HEK293 (cell line): Measurements from ENCODE around the gene COL5A1.

Experiments
- CTCF ChIA-PET: fragments of 350-600 bp; formaldehyde crosslinking; extraction: SDS; loops from one replicate; lab custom pipeline; 2021; ENCODE audit warnings: antibody characterized with exemption; lab: Yijun Ruan, JAX
- POLR2A ChIA-PET: fragments of 300-600 bp; formaldehyde crosslinking; extraction: SDS; loops from one replicate; lab custom pipeline; 2020; ENCODE audit warnings: antibody characterized with exemption, inconsistent platforms; lab: Yijun Ruan, JAX
- H3K27ac ChIP-seq: fragments of 200-500 bp; sonication (Bioruptor generic); 2 replicates; pipeline ENCODE4 v1.5.1; 2014; ENCODE audit warnings: low read depth, low read length, control low read depth, inconsistent platforms; ENCODE audit errors: extremely low read depth
- H3K36me3 ChIP-seq, 2 experiments: fragments of 200-500 bp in 1 of 2; sonication (Bioruptor generic) in 1 of 2; 1 replicate in 1 of 2; 2 replicates in 1 of 2; pipeline ENCODE4 v1.5.1; 2014 to 2017; ENCODE audit warnings: inconsistent platforms in 2 of 2, low read length in 2 of 2; ENCODE audit not compliant: control insufficient read depth in 2 of 2, insufficient read depth in 1 of 2
- H3K4me1 ChIP-seq: fragments of 200-500 bp; sonication (Bioruptor generic); 2 replicates; pipeline ENCODE4 v1.5.1; 2014; ENCODE audit warnings: mild to moderate bottlenecking, low read length, inconsistent platforms; ENCODE audit not compliant: control insufficient read depth, insufficient read depth
- H3K4me3 ChIP-seq: 2 replicates; pipeline ENCODE4 v1.5.1; 2011; ENCODE audit warnings: low read depth, mild to moderate bottlenecking, control low read depth, low read length, moderate library complexity
- H3K9me3 ChIP-seq: fragments of 200-500 bp; sonication (Bioruptor generic); 2 replicates; pipeline ENCODE4 v1.5.1; 2014; ENCODE audit warnings: low read depth, low read length, inconsistent platforms; ENCODE audit not compliant: control insufficient read depth, insufficient read depth
- KLF9 ChIP-seq: fragments of 450-650 bp; formaldehyde crosslinking; IDR thresholded peaks from 2 replicates; pipeline ENCODE4 v1.5.1; 2016; ENCODE audit warnings: missing biosample characterization, missing genetic modification characterization, low read depth
- SCRT1 ChIP-seq: fragments of 450-650 bp; formaldehyde crosslinking; IDR thresholded peaks from 2 replicates; pipeline ENCODE4 v1.5.1; 2016; ENCODE audit warnings: missing biosample characterization, missing genetic modification characterization, borderline replicate concordance
- SETDB1 ChIP-seq: IDR thresholded peaks from one replicate; pipeline ENCODE4 v1.6.1; 2017; ENCODE audit warnings: mild to moderate bottlenecking, low read length, moderate library complexity, mixed read lengths; ENCODE audit not compliant: insufficient read length
- TRIM28 ChIP-seq: IDR thresholded peaks from 2 replicates; pipeline ENCODE4 v1.6.1; 2011; ENCODE audit warnings: low read length, control low read depth, borderline replicate concordance
- ZNF121 ChIP-seq: fragments of 450-650 bp; formaldehyde crosslinking; IDR thresholded peaks from 2 replicates; pipeline ENCODE4 v1.5.1; 2016; ENCODE audit warnings: missing biosample characterization, missing genetic modification characterization
- ZNF184 ChIP-seq: fragments of 450-650 bp; IDR thresholded peaks from 2 replicates; pipeline ENCODE4 v1.5.1; 2018; ENCODE audit warnings: missing biosample characterization, mild to moderate bottlenecking, missing genetic modification characterization
- ZNF274 ChIP-seq, 2 experiments: fragments of 200-500 bp in 1 of 2; fragments of 450-650 bp in 1 of 2; sonication (Bioruptor generic) in 1 of 2; formaldehyde crosslinking in 1 of 2; IDR thresholded peaks; 2 replicates each; pipeline versions ENCODE4 v1.5.1 to v1.6.1; 2014 to 2016; ENCODE audit warnings: borderline replicate concordance in 1 of 2, inconsistent platforms in 1 of 2, low read length in 1 of 2, missing biosample characterization in 1 of 2, missing genetic modification characterization in 1 of 2
- ZNF416 ChIP-seq: fragments of 450-650 bp; formaldehyde crosslinking; IDR thresholded peaks from 2 replicates; pipeline ENCODE4 v1.5.1; 2016; ENCODE audit warnings: missing biosample characterization, missing genetic modification characterization
- ZNF514 ChIP-seq: fragments of 450-650 bp; formaldehyde crosslinking; IDR thresholded peaks from 2 replicates; pipeline ENCODE4 v1.5.1; 2016; ENCODE audit warnings: missing biosample characterization, missing genetic modification characterization
- ZNF529 ChIP-seq: fragments of 450-650 bp; formaldehyde crosslinking; IDR thresholded peaks from 2 replicates; pipeline ENCODE4 v1.5.1; 2017; ENCODE audit warnings: missing genetic modification characterization, missing biosample characterization; ENCODE audit not compliant: insufficient replicate concordance
- ZNF548 ChIP-seq: fragments of 450-650 bp; formaldehyde crosslinking; IDR thresholded peaks from 2 replicates; pipeline ENCODE4 v1.5.1; 2016; ENCODE audit warnings: missing biosample characterization, missing genetic modification characterization
- ZNF76 ChIP-seq: fragments of 450-650 bp; formaldehyde crosslinking; IDR thresholded peaks from 2 replicates; pipeline ENCODE4; 2016; ENCODE audit warnings: low read depth, missing biosample characterization, missing genetic modification characterization, borderline replicate concordance
- ZNF776 ChIP-seq: fragments of 450-650 bp; formaldehyde crosslinking; IDR thresholded peaks from 2 replicates; pipeline ENCODE4 v1.5.0; 2017; ENCODE audit warnings: missing biosample characterization, missing genetic modification characterization, borderline replicate concordance
- ZNF837 ChIP-seq: fragments of 450-650 bp; formaldehyde crosslinking; IDR thresholded peaks from 2 replicates; pipeline ENCODE4 v1.5.1; 2016; ENCODE audit warnings: missing biosample characterization, missing genetic modification characterization
- ZSCAN23 ChIP-seq: fragments of 450-650 bp; formaldehyde crosslinking; IDR thresholded peaks from 2 replicates; pipeline ENCODE4 v1.5.1; 2016; ENCODE audit warnings: missing biosample characterization, missing genetic modification characterization
- TF ChIP-seq, protein P1 (sequence below): fragments of 450-650 bp; formaldehyde crosslinking; IDR thresholded peaks from 2 replicates; pipeline ENCODE4 v1.5.1; 2016; ENCODE audit warnings: missing biosample characterization, missing genetic modification characterization
- TF ChIP-seq, protein P2 (sequence below): fragments of 450-650 bp; formaldehyde crosslinking; IDR thresholded peaks from 2 replicates; pipeline ENCODE4 v1.5.1; 2017; ENCODE audit warnings: missing biosample characterization, mild to moderate bottlenecking, missing genetic modification characterization, moderate library complexity
- TF ChIP-seq, protein P3 (sequence below): fragments of 450-650 bp; formaldehyde crosslinking; IDR thresholded peaks from 2 replicates; pipeline ENCODE4 v1.5.1; 2016; ENCODE audit warnings: missing biosample characterization, missing genetic modification characterization

The COL5A1 gene

GRCh38 chr9:134611046-134611445 lies 30.6 kb upstream of the COL5A1 start (continued):
- TF ChIP-seq ZNF274 (IDR thresholded peaks at IDR 0.05; ENCODE audit: low read length) (no peak), ZNF274 (tag by site-specific recombination; IDR thresholded peaks at IDR 0.05; ENCODE audit: borderline replicate concordance) (no peak), ZSCAN23 (tag by site-specific recombination) (no peak), ZNF529 (tag by site-specific recombination) (no peak), ZNF776 (tag by site-specific recombination) (no peak)

DNA sequence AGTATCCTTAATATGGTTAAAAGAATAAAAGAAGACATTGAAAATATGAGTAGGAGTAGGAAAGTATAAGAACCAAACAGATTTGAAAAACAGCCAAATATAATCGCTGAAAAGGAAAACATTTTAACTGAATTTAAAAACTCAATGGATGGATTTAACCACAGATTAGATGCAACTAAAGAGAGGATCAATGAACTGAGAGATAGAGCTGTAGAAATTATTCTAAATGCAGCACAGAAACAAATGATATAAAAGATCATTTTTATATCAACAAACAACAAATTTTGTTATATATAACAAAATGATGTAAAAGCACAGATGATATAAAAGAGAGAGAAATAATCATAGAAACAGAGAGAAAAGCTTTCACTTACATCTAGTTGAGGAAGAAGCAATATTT lies 29.3 kb upstream of the COL5A1 start:
- no peaks in the 10 kb centered on the region for H3K4me1 ChIP-seq
- H3K27ac ChIP-seq = no peak overlapping the region
- CTCF ChIA-PET = interaction anchor here (0.6 kb wide), 1 partner anchor 103 kb away, joined by 5 read pairs; no protein-coding TSS in a partner anchor
- no peak for TF ChIP-seq ZNF416 (tag by site-specific recombination)
- no peak for TF ChIP-seq ZNF837 (tag by site-specific recombination)
- TF ChIP-seq SETDB1 = peak; percentile 41
- no peak overlapping the region for H3K4me3 ChIP-seq
- H3K9me3 ChIP-seq = no peaks in the 10 kb centered on the region
- no peaks in the 10 kb centered on the region for H3K36me3 ChIP-seq
- POLR2A ChIA-PET = no interaction called here

DNA sequence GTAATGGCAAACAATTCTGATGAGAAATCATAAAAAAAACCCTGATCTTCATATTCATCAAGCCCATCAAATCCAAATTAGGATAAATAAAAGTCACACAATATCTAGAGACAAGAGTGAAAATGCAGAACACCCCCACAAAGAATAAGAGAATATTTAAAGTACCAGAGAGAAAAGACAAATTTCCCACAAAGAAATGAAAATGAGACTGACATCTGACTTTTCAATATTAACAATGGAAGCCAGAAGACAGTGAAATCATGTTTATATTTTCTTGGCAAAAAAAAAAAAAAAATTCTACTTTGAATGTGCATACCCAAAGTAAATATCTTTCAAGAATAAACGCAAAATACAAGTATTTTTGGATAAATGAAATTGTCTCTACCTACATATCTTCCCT lies 28.9 kb upstream of the COL5A1 start:
- TF ChIP-seq SETDB1 (peak; percentile 34), ZNF184 (tag by site-specific recombination) (no peak)
- TF ChIP-seq, all 188 proteins: peak for 1
- ChIA-PET CTCF (no interaction called here), POLR2A (no interaction called here)
- Histone ChIP-seq H3K4me1 (no peaks in the 10 kb centered on the region), H3K36me3 (no peaks in the 10 kb centered on the region), H3K9me3 (no peaks in the 10 kb centered on the region), H3K27ac (no peak overlapping the region), H3K4me3 (no peak overlapping the region)

DNA sequence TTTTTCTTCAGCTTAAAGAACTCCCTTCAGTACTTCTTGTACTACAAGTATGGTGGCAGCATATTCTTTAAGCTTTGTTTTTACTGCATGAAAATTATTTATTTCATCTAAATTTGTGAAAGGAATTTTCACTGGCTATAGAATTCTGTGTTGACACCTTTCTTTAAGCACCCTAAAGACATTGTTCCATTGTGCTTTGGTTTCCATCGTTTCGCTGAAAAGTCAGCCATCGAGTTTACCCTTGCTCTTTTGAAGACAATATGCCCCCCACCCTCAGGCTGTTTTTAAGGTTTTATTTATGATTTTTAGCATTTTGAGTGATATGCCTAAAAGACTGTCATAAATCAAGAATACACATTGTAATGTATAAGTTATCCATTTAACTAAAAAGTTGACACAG lies 27.3 kb upstream of the COL5A1 start:
- Histone ChIP-seq H3K9me3 (no peaks in the 10 kb centered on the region), H3K4me1 (no peaks in the 10 kb centered on the region), H3K27ac (no peak overlapping the region), H3K4me3 (no peak overlapping the region), H3K36me3 (no peaks in the 10 kb centered on the region)
- ChIA-PET CTCF (interaction anchor here (0.9 to 1.7 kb wide), 3 partner anchors 10 to 165 kb away, joined by 3 to 7 read pairs (median 5); no protein-coding TSS in a partner anchor), POLR2A (no interaction called here)
- TF ChIP-seq ZNF514 (tag by site-specific recombination) = no peak
- TF ChIP-seq SETDB1 = peak; percentile 62

DNA sequence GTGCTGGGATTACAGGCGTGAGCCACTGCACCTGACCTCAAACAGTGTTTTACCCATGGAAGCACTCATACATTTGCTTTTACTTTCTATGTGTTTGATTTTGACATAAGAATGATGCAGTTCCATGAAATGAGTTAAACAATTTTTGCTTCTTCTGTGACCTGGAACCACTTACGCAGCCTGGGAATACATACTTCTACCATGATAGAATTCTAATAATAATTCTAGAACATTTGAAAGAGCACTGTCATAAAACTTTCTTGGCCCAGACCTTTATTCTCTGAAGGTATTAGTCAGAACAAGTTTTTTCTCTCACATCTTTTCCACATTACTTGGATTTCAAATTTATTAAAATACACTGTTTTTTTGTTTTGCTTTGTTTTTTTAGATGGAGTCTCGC lies 25.3 kb upstream of the COL5A1 start:
- Histone ChIP-seq H3K36me3 (no peaks in the 10 kb centered on the region), H3K4me1 (no peaks in the 10 kb centered on the region), H3K27ac (no peak overlapping the region), H3K4me3 (no peak overlapping the region), H3K9me3 (no peaks in the 10 kb centered on the region)
- ChIA-PET POLR2A (no interaction called here), CTCF (no interaction called here)
- TF ChIP-seq ZNF184 (tag by site-specific recombination) (no peak), ZNF548 (tag by site-specific recombination) (no peak), SCRT1 (tag by site-specific recombination) (no peak), ZNF514 (tag by site-specific recombination) (no peak), KLF9 (no peak), ZNF121 (tag by site-specific recombination) (no peak), TRIM28 (no peak), ZNF76 (tag by site-specific recombination) (no peak)
- TF ChIP-seq, protein P1, sequence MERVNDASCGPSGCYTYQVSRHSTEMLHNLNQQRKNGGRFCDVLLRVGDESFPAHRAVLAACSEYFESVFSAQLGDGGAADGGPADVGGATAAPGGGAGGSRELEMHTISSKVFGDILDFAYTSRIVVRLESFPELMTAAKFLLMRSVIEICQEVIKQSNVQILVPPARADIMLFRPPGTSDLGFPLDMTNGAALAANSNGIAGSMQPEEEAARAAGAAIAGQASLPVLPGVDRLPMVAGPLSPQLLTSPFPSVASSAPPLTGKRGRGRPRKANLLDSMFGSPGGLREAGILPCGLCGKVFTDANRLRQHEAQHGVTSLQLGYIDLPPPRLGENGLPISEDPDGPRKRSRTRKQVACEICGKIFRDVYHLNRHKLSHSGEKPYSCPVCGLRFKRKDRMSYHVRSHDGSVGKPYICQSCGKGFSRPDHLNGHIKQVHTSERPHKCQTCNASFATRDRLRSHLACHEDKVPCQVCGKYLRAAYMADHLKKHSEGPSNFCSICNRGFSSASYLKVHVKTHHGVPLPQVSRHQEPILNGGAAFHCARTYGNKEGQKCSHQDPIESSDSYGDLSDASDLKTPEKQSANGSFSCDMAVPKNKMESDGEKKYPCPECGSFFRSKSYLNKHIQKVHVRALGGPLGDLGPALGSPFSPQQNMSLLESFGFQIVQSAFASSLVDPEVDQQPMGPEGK = no peak
- TF ChIP-seq, protein P2, sequence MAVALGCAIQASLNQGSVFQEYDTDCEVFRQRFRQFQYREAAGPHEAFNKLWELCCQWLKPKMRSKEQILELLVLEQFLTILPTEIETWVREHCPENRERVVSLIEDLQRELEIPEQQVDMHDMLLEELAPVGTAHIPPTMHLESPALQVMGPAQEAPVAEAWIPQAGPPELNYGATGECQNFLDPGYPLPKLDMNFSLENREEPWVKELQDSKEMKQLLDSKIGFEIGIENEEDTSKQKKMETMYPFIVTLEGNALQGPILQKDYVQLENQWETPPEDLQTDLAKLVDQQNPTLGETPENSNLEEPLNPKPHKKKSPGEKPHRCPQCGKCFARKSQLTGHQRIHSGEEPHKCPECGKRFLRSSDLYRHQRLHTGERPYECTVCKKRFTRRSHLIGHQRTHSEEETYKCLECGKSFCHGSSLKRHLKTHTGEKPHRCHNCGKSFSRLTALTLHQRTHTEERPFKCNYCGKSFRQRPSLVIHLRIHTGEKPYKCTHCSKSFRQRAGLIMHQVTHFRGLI (tag by site-specific recombination) = no peak
- TF ChIP-seq, protein P3, sequence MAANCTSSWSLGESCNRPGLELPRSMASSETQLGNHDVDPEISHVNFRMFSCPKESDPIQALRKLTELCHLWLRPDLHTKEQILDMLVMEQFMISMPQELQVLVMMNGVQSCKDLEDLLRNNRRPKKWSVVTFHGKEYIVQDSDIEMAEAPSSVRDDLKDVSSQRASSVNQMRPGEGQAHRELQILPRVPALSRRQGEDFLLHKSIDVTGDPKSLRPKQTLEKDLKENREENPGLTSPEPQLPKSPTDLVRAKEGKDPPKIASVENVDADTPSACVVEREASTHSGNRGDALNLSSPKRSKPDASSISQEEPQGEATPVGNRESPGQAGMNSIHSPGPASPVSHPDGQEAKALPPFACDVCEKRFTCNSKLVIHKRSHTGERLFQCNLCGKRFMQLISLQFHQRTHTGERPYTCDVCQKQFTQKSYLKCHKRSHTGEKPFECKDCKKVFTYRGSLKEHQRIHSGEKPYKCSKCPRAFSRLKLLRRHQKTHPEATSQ (tag by site-specific recombination) = no peak
